Left lung (tissue), 10 donors: Measurements from ENCODE around the gene UBXN4. TPM values are rescaled to one million over a fixed set of nuclear protein-coding genes. Genes with fewer than 3 reads are reported as not detected.
A peak's percentile ranks its signal among the peaks of the same experiment; 100 is the strongest.

Source experiments
- ATAC-seq: fragments of 200-7000 bp; cut with Tn5 transposase; one replicate; pipeline ENCODE4 v1.9.1; 2020; ENCODE audit warnings: moderate library complexity
- DNase-seq, 4 donors: peaks; one replicate each; pipeline ENCODE4 v3.0.0-alpha.2; 2013 to 2020
- H3K27ac ChIP-seq, 2 donors: fragments of 200-600 bp; sonication (generic) in 1 of 2; one replicate each; pipeline versions ENCODE4 v1.5.0 to v1.8.0; 2020 to 2021
- H3K27me3 ChIP-seq, 2 donors: fragments of 200-600 bp; sonication (generic) in 1 of 2; one replicate each; pipeline versions ENCODE4 v1.5.0 to v1.8.0; 2020 to 2021
- H3K36me3 ChIP-seq, 2 donors: fragments of 200-600 bp; sonication (generic) in 1 of 2; one replicate each; pipeline versions ENCODE4 v1.5.0 to v1.8.0; 2020 to 2021
- H3K4me1 ChIP-seq, 2 donors: fragments of 200-600 bp; one replicate each; pipeline ENCODE4 v1.8.0; 2021
- H3K4me3 ChIP-seq, 2 donors: fragments of 200-600 bp; sonication (generic) in 1 of 2; one replicate each; pipeline versions ENCODE4 v1.5.0 to v1.8.0; 2020 to 2021; ENCODE audit warnings: mild to moderate bottlenecking in 1 of 2
- H3K9me3 ChIP-seq, 2 donors: fragments of 200-600 bp; sonication (generic) in 1 of 2; one replicate each; pipeline versions ENCODE4 v1.5.0 to v1.8.0; 2020 to 2021
- intact Hi-C, 2 donors: fragments of 100-400 bp; cut with DNase I; formaldehyde crosslinking; loops; one replicate each; pipeline versions ENCODE4 v1.11.2 to v1.14.2; 2022
- polyA plus RNA-seq, 6 donors: library from polyadenylated mRNA; unstranded; fragments of 120-200 nt; gene quantifications; one replicate each; pipeline ENCODE4 v1.2.1, GENCODE V29; 2013; ENCODE audit not compliant: insufficient read length in 6 of 6
- total RNA-seq, 2 donors: library from RNA; stranded (reverse); fragmentation: NEBNext Ultra II Directional; extraction: Animal tissue kit (Norgen Biotek cat#: 25700); gene quantifications; one replicate each; pipeline ENCODE4 v1.2.1, GENCODE V29; 2021
- TF ChIP-seq, protein P1 (sequence below), 2 donors: fragments of 200-600 bp; sonication (generic) in 1 of 2; IDR thresholded peaks; one replicate each; pipeline versions ENCODE4 v1.5.0 to v1.8.0; 2021; ENCODE audit warnings: antibody characterized with exemption in 2 of 2
- donor health status: DM: no; HTN: yes; CAD: no.
- donor health status: DM: no; HTN: no; CAD: no.

Gene UBXN4
- total and polyA plus RNA-seq, 8 donors: 88.8 to 153 (median 136) TPM

DNA sequence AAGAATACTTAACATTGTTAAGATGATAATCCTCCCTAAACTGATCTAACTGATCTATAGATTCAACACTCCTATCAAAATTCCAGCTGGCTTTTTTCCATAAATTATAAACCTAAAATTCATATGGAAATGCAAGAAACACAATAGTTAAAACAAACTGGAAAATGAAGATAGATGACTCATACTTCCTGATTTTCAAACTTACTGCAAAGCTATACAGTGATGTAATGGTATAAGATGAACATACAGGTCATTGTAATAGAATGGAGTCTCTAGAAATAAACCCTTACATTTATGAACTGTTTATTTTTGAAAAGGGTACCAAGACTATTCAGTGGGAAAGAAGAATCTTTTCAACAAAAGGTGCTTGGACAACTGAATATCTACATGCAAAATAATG lies 32.3 kb downstream of the UBXN4 start:
- Histone ChIP-seq H3K9me3 (no peaks in the 10 kb centered on the region), H3K4me3 (no peak overlapping the region), H3K36me3 (peaks cover 0 to 99% of the 10 kb centered on the region in 2 donors), H3K27me3 (no peaks in the 10 kb centered on the region), H3K27ac (no peak overlapping the region), H3K4me1 (no peaks in the 10 kb centered on the region)
- DNase-seq (no peak), ATAC-seq (no peak)
- TF ChIP-seq, protein P1, sequence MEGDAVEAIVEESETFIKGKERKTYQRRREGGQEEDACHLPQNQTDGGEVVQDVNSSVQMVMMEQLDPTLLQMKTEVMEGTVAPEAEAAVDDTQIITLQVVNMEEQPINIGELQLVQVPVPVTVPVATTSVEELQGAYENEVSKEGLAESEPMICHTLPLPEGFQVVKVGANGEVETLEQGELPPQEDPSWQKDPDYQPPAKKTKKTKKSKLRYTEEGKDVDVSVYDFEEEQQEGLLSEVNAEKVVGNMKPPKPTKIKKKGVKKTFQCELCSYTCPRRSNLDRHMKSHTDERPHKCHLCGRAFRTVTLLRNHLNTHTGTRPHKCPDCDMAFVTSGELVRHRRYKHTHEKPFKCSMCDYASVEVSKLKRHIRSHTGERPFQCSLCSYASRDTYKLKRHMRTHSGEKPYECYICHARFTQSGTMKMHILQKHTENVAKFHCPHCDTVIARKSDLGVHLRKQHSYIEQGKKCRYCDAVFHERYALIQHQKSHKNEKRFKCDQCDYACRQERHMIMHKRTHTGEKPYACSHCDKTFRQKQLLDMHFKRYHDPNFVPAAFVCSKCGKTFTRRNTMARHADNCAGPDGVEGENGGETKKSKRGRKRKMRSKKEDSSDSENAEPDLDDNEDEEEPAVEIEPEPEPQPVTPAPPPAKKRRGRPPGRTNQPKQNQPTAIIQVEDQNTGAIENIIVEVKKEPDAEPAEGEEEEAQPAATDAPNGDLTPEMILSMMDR (IDR thresholded peaks at IDR 0.05): no peak
- intact Hi-C loops: no loop called here

- Histone ChIP-seq H3K4me1 (no peaks in the 10 kb centered on the region), H3K9me3 (no peaks in the 10 kb centered on the region), H3K27me3 (no peaks in the 10 kb centered on the region), H3K36me3 (peaks cover 0 to 100% of the 10 kb centered on the region in 2 donors), H3K27ac (no peak overlapping the region), H3K4me3 (no peak overlapping the region)
- intact Hi-C loops: no loop called here
- ATAC-seq (peak; percentile 61), DNase-seq (peak in 2 of 4 donors; percentile 10 to 13)
- TF ChIP-seq, protein P1 (IDR thresholded peaks at IDR 0.05): no peak
Observed at GRCh38 chr2:135775420-135775819, 33.8 kb downstream of the UBXN4 start.

DNA sequence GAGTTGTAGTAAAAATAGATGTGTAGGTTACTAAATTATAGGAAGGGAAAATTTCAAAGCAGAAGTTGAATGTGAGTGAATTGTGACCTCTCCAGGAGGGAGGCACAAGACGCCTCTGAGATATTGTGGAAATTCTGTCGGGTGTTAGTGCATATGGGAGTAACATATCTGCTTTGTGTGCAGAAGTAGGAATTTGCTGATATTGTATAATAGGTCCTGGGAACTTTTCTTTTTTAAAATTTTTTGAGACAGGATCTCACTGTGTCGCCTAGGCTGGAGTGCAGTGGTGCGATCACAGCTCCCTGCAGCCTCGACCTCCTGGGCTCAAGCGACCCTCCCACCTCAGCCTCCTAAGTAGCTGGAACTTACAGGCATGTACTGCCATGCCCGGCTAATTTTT lies 34.7 kb downstream of the UBXN4 start:
- intact Hi-C loops: no loop called here
- no peaks in the 10 kb centered on the region for H3K4me1 ChIP-seq
- H3K27me3 ChIP-seq: no peaks in the 10 kb centered on the region
- H3K9me3 ChIP-seq: no peaks in the 10 kb centered on the region
- no peak overlapping the region for H3K27ac ChIP-seq
- H3K4me3 ChIP-seq: no peak overlapping the region
- peaks cover 0 to 100% of the 10 kb centered on the region in 2 donors for H3K36me3 ChIP-seq
- no peak for ATAC-seq
- DNase-seq: no peak
- TF ChIP-seq, protein P1 (IDR thresholded peaks at IDR 0.05): no peak

GRCh38 chr2:135782231-135782630 lies 40.6 kb downstream of the UBXN4 start:
- Histone ChIP-seq H3K4me3 (no peak overlapping the region), H3K4me1 (no peaks in the 10 kb centered on the region), H3K9me3 (no peaks in the 10 kb centered on the region), H3K36me3 (peaks cover 3 to 98% of the 10 kb centered on the region in 2 donors), H3K27me3 (no peaks in the 10 kb centered on the region), H3K27ac (no peak overlapping the region)
- DNase-seq: no peak
- intact Hi-C loops: no loop called here
- TF ChIP-seq, protein P1 (IDR thresholded peaks at IDR 0.05): no peak
- no peak for ATAC-seq

DNA sequence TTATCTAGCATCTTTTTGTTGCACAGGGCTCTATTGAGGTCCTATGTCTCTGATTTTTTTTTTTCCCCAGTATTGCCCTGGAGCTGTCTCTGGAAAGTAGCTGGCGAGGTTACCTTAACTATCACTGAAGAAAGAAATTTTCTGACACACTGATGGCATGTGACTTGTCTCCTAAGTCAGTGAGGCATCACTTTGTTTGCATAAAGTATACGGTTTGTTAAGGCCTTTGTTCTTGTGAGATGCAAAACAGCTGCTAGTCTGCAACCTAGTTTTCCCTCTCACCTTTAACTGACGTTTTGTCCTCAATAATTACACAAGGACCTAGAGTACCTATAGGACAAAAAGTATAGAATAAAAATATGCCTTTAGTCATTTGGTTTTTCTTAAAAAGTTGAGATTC lies 41.8 kb downstream of the UBXN4 start:
- no peak overlapping the region for H3K4me3 ChIP-seq
- H3K4me1 ChIP-seq: no peaks in the 10 kb centered on the region
- TF ChIP-seq, protein P1 (IDR thresholded peaks at IDR 0.05): no peak
- ATAC-seq (no peak), DNase-seq (no peak)
- H3K27ac ChIP-seq: no peak overlapping the region
- intact Hi-C loops: no loop called here
- H3K36me3 ChIP-seq: peaks cover 3 to 95% of the 10 kb centered on the region in 2 donors
- H3K9me3 ChIP-seq: no peaks in the 10 kb centered on the region
- no peaks in the 10 kb centered on the region for H3K27me3 ChIP-seq
